Measurements from ENCODE around the gene DOCK8. TPM values are rescaled to one million over a fixed set of nuclear protein-coding genes. Genes with fewer than 3 reads are reported as not detected.

Gene DOCK8
- total RNA-seq, 1 donor from 2014 or later, result 280 TPM

- intact Hi-C loops (cut with micrococcal nuclease), result no loop called here
Measured at GRCh38 chr9:354453-354852, 139.8 kb downstream of the DOCK8 start.

GRCh38 chr9:357560-357959 is 142.9 kb downstream of the DOCK8 start:
- intact Hi-C loops (cut with micrococcal nuclease), result no loop called here

GRCh38 chr9:362561-363273 is 148.1 kb downstream of the DOCK8 start:
- intact Hi-C loops (cut with micrococcal nuclease), result no loop called here

DNA sequence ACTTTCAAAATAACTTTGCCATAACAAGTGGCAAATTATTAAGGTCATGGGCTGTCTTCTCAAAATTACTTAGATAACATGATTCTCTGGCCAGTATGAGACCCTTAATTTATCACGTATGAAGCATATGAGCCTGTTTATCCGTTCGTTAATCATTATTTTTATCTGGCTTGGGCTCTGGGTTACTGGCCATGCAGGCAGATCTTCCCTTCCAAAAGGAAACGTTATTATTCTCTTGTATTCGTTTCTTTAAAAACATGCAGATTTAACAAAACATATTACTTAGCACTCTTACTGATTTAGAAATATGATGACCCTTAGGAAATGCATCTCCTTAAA is 148.6 kb downstream of the DOCK8 start:
- intact Hi-C loops (cut with micrococcal nuclease), result no loop called here

DNA sequence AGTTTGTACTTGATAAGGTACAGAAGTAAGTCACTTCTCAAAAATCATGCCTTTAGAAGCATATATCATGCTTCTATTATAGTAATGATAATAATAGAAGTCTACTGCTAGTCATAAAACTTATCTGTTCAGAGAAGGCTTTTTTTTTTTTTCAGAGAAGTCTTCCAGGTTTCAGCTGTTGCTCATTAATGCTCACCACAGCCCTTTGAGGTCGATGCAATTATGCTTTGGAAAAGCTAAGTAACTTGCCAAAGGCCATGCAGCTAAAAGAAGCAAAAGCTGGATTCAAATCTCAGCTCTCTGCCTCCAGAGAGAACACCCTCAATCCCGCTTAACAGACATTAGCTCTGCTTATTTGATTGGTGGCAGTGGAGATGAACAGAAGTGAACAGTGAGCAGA is 150.8 kb downstream of the DOCK8 start:
- intact Hi-C loops (cut with micrococcal nuclease), result no loop called here

DNA sequence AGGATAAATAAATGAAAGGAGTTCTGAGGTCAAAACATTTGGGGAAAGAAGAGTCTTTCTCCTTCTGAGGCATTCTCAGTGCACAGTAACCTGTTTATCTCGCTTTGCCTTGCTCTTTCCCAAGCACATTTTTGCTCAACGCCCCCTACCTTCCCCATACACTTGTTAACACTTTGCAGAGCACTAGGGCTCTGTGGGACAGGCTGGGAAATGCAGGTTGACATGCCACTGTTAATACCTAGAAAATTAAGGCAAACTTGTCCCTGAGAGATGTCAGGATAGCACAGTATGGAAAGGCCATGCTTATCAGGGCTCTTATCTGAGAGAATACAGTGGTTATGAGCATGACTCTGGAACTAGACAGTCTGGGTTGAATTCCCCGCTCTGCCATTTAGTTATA is 152.0 kb downstream of the DOCK8 start:
- intact Hi-C loops (cut with micrococcal nuclease), result no loop called here

DNA sequence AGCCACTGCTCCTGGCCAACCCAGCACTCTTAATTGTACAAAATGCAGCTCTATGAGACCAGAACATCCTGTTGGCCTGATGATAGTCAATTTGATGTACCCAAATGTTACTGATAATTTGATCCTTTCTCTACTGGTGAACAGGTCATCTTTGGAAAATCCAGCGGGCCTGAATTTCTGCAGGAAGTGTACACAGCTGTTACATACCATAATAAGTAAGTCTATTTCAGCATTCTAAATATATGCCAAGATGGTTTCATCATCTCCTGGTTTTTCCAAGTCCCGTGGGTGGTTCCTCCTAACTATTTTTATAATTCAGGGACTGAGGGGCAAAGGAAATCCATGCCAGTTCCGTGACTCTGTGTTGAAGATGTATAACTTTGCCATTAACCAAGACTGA is 155.4 kb downstream of the DOCK8 start:
- intact Hi-C loops (cut with micrococcal nuclease), result no loop called here

DNA sequence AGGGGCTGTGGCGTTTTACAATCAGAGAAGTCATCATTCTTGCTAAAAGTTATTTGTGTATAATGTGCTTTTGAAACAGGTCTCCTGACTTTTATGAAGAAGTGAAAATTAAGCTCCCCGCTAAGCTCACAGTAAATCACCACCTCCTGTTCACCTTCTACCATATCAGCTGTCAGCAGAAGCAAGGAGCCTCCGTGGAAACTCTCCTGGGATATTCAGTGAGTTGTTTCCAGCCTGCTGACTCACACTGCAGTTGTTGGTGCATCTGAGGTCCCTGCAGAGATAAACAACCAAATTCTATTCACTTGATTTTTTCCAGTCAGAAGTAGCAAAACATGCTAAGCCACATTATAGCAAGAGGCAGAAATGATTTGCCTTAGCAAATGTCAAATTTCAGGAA is 156.7 kb downstream of the DOCK8 start:
- intact Hi-C loops (cut with micrococcal nuclease), result no loop called here

DNA sequence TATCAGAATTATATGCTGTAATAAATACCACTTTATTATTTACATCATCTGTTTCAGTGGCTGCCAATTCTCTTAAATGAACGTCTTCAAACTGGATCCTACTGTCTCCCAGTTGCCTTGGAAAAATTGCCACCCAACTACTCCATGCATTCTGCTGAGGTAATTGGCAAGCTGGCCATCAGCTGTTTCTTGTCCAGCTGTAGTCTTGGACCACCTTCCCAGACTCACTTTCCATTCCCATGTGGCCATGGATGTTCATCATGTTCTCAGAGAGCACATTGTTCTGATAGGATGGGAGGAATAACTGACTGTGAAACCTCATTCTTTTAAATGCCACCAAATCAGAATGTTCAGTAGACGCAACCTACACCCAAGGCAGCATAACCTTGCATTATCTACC is 157.5 kb downstream of the DOCK8 start:
- intact Hi-C loops (cut with micrococcal nuclease), result no loop called here

DNA sequence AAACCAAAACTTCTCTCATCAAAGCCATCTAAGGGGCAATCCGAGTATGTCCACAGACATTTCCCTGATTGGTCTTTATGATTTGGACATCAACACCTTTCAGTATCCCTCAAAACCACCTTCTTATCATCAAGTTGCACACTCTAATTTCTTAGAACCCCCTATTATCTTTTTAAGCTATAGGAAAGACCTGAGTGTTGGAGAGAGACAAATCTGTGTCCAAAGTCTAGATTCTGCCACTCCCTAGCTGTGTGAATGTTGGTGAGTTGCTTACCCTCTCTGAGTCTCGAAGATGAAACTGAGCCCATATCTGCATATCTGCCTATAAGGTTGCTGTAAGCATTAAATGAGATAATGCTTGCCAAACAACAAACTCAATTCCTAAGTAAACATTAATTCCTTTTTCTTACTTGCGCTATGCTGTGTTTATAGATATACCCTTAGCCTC is 159.1 kb downstream of the DOCK8 start:
- intact Hi-C loops (cut with micrococcal nuclease), result no loop called here

GRCh38 chr9:374736-375135 is 160.1 kb downstream of the DOCK8 start:
- intact Hi-C loops (cut with micrococcal nuclease), result no loop called here

GRCh38 chr9:376115-376514 is 161.4 kb downstream of the DOCK8 start:
- intact Hi-C loops (cut with micrococcal nuclease), result no loop called here

DNA sequence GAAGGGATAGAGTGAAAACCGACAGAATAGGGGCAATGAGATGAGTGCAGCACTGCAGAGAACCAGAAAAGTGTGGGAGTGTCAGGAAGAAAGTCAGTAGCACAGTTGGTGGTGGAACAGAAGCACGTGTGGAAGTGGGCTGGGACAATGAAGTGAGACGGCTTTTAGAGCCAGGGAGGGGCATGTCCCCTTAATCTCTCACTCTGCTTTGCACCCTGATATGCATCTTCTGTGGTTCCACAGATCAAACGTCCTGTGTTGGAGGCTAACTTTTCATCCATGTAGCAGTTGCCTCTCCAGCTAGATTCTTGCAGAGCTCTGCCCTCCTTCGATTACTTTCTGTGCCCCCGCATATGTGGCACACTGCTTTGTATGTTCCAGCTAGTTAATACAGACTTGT is 163.6 kb downstream of the DOCK8 start:
- intact Hi-C loops (cut with micrococcal nuclease), result no loop called here

DNA sequence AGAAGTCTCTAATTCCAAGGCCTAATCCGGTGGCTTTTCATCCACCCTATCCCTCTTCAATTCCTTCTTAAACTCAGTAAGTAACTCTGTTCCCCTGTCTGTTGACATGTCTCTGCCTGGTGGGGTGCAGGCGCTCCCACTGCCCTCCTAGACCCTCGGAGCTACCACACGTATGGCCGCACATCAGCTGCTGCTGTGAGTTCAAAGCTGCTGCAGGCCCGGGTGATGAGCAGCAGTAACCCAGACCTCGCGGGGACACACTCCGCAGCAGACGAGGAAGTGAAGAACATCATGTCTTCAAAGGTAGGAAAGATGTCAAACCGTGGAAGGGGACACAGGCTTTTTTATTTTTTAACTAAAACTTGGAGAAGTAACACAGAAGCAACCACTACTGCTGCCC is 167.7 kb downstream of the DOCK8 start:
- intact Hi-C loops (cut with micrococcal nuclease), result no loop called here

DNA sequence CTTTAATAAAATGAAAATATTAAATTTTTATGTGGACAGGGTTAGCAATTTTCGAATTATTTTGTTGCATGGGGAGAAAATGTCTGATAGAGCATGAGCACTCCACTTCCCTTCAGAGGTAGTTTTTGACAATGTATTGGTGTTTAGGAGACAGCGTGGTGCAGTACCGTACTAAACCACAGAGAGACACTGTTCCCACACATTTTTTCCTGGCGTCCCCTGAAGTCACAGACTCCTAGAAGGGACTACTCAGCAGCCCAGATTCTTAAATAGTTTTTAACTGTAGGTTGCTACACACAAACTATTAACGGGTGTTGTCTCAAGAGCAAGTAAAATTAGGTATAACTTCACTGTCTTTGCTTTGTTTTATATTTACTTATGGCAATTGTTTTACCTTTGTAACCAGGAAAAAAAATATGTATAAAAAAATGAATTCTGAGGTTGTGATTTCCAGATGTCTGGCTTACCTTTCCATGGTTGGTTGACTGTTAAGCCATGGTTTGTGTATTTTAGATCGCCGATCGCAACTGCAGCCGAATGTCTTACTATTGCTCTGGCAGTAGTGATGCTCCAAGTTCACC is 171.2 kb downstream of the DOCK8 start:
- intact Hi-C loops (cut with micrococcal nuclease), result no loop called here

- intact Hi-C loops (cut with micrococcal nuclease), result no loop called here
Measured at GRCh38 chr9:389159-389558, 174.5 kb downstream of the DOCK8 start.

DNA sequence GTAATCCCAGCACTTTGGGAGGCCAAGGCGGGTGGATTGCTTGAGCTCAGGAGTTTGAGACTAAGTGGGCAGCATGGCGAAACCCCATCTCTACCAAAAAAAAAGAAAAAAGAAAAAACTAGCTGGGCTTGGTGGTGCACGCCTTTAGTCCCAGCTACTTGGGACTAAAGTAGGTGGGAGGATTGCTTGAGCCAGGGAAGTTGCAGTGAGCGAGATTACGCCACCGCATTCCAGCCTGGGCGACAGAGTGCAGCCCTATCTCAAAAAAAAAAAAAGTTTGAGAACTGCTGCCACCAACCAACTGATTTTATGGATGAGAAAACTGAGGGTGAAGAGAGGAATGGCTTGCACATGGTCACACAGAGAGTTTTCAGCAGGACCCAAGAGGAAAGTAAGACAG is 175.1 kb downstream of the DOCK8 start:
- intact Hi-C loops (cut with micrococcal nuclease), result no loop called here

DNA sequence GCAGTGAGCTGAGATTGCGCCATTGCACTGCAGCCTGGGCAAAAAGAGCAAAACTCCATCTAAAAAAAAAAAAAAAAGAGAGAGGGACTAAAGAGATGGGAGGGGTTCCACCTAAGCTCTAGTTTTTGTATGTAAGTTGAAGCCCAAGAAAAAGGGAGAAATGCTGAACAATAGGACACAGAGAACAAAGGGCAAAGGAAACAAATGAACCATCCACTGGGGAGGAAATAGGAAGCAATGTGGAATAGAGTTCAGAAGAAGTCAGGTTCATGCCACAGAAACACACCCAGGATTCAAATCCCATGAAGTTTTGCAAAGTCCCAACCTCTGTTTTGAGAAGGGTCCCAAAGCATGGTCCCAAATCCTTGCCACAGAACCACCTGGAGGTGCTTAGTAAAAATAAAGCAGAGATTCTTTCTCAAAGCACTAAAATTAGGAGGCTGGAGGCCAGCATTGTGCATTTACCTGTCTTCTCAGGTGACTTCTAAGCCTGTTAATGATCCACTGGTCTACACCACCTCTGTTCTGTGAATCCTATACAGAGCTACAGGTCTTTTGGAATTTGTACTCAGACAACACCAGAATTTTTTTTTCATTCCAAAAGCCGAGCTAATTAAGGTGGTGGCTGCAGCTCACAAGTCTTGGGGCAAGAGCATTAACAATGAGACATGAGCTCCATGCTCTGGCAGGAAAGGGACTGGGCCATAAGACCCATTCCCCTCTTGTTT is 177.6 kb downstream of the DOCK8 start:
- intact Hi-C loops (cut with micrococcal nuclease), result no loop called here

- intact Hi-C loops (cut with micrococcal nuclease), result no loop called here
Measured at GRCh38 chr9:394347-395052, 179.8 kb downstream of the DOCK8 start.

DNA sequence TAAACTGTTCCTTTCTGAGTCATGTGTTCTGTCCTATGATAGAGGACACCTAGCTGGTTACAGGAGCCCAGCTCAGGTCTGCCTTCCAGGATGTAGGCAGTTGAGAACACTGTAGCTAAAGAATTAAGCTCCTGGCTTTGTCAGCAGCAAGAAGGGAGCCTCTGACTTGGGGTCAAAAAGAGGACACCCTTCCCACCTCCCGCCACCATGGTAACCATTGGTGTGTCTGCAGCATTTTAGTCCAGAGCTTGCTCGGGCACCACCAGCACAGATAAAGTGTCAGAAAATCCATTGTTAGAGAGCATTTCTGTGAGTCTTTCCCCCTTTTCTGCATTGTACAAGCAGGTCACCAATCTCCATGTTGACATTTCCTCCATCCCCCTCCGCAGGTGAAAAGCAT is 181.7 kb downstream of the DOCK8 start:
- intact Hi-C loops (cut with micrococcal nuclease), result no loop called here

DNA sequence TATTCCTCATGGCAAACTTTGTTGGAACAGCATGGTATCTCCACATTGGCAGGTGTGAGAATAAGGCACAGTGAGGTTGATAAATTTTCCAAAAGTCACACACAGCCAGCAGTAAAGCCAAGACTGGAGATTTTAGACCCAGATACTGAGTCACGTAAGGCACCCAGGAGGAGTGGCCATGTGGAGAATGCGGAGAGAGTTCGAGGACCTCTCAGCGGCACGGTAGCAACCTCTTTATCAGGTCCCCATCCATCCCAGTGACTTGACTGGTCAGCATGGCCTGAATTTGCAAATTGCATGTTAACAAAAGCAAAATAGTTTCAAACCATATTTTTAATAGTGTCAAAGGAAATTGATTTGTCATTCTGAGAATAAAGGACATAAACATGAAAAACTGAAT is 183.4 kb downstream of the DOCK8 start:
- intact Hi-C loops (cut with micrococcal nuclease), result no loop called here

DNA sequence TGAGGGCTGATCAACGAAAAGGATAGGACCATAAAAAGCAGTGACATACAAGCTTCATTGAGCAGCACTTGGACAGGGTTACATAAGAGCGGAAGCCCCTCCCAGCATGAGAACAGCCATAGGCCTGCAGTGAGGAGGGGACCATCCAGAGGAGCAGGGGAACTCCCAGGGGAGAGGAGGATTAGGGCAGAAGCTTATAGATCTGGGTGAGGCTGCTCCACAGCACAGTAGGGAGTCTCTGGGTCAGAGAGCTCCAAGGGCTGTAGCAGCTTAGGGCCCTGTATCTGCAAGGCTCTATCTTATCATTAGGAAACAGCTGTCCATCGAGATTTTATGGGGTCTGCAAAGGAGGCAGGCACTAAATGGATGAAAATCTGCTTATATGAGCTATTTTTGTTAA is 186.6 kb downstream of the DOCK8 start:
- intact Hi-C loops (cut with micrococcal nuclease), result no loop called here

All from T-helper 2 cell treated with Interferon-gamma antibody and Interleukin-4, amounts not matched to agents 100 ng/mL and 5 ng/mL, for 36 hours (primary cell).